ENCODE results near the gene NENF. TPM values are rescaled to one million over a fixed set of nuclear protein-coding genes. Genes with fewer than 3 reads are reported as not detected.

The NENF gene
- total RNA-seq, 2 donors from 2014 or later, result 34.9 to 35.7 TPM

DNA sequence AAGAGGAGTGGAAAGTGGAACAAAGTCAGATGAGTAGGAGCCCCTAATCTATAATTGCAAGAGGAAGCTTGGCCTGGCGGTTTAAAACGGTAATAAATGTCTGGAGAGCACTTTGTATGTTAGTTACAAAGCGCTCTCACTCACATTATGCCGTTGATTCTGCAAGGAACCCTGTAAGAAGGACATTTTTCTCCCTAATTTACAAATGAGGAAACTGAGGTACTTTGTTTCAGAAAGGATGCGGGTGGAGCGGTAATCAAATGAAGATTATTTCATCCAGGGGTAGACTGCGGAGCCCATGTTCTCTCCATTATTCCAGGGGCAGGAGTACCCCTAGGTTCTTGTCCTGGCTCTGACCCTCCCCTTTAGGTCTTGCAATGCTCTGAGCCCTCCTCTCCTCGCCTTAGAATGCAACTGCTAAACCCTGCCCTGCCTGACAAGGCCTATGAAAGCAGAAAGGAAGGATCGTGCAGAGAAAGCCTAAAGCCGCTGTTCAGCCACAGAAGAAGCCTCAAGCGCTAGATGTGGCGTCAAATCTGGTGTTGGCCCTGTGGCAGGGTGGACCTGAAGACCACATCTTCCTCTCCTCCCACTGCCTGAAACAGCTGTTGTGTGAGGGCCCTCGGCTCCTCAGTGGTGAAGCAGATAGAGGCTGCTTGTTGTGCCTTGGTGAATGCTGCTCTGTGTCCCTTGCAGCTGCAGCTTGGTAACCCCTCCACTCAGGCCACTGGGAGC is 17.4 kb upstream of the NENF start:
- H3K36me3 Mint-ChIP-seq, result peaks cover 10 to 23% of the 10 kb centered on the region in 2 donors
- H3K27ac Mint-ChIP-seq, result peak overlapping the region; percentile 80 to 98
- H3K9me3 Mint-ChIP-seq, result no peaks in the 10 kb centered on the region
- DNase-seq (ENCODE audit: low spot score in 2 of 2), result no peak
- no peak for ATAC-seq

DNA sequence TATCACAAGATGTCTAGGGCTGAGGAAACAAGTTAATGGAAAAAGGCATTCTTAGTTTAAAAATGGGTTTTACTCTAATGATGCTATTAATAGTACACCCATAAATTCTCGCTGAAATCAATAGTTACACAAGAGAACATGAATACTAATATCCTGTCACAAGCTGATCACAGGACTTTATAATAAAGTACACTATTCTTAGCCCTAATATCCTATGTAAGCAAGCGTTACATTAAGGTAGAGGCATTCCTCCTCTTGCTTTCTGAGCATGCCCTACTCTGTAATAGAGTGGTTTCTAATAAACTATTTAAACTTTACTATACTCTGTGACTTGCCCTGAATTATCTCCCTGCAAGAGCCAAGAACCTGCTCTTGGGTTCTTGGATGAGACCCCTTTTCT is 11.6 kb upstream of the NENF start:
- no peak for DNase-seq (ENCODE audit: low spot score in 2 of 2)
- H3K9me3 Mint-ChIP-seq, result no peaks in the 10 kb centered on the region
- H3K36me3 Mint-ChIP-seq, result no peaks in the 10 kb centered on the region
- no peak overlapping the region for H3K27ac Mint-ChIP-seq
- no peak for ATAC-seq

GRCh38 chr1:212423879-212424278 is 8.8 kb upstream of the NENF start:
- Mint-ChIP-seq H3K27ac (no peak overlapping the region), H3K36me3 (no peaks in the 10 kb centered on the region), H3K9me3 (no peaks in the 10 kb centered on the region)
- DNase-seq (ENCODE audit: low spot score in 2 of 2), result no peak
- no peak for ATAC-seq

- H3K36me3 Mint-ChIP-seq, result no peaks in the 10 kb centered on the region
- no peak overlapping the region for H3K27ac Mint-ChIP-seq
- H3K9me3 Mint-ChIP-seq, result no peaks in the 10 kb centered on the region
- ATAC-seq, result no peak
- DNase-seq (ENCODE audit: low spot score in 2 of 2), result no peak
Measured at GRCh38 chr1:212428496-212428895, 4.2 kb upstream of the NENF start.

DNA sequence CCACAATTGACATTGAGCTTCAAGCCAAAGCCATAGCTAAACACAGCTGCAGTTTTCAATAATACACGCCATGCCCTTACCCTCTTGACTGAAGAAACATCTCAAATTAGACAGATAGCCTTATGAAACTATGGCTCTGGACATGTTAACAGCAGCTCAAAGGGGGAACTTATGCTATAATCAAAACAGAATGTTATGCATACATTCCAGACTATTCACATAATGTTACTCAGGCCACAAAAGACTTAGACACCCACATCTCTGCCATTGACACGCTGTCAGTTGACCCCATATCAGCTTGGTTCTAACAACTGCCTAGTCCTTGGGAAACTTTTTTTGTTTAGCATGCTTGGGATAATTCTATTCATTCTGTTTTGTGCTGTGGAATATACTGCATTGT is 2.3 kb upstream of the NENF start:
- ATAC-seq (no peak), DNase-seq (ENCODE audit: low spot score in 2 of 2) (no peak)
- Mint-ChIP-seq H3K27ac (no peak overlapping the region), H3K9me3 (no peaks in the 10 kb centered on the region), H3K36me3 (peaks cover 0 to 4% of the 10 kb centered on the region in 2 donors)

- Mint-ChIP-seq H3K9me3 (no peaks in the 10 kb centered on the region), H3K36me3 (peaks cover 0 to 4% of the 10 kb centered on the region in 2 donors), H3K27ac (peak overlapping the region in 1 of 2 donors; percentile 81)
- no peak for ATAC-seq
- DNase-seq (ENCODE audit: low spot score in 2 of 2), result no peak
Measured at GRCh38 chr1:212430955-212431394, 1.7 kb upstream of the NENF start.

DNA sequence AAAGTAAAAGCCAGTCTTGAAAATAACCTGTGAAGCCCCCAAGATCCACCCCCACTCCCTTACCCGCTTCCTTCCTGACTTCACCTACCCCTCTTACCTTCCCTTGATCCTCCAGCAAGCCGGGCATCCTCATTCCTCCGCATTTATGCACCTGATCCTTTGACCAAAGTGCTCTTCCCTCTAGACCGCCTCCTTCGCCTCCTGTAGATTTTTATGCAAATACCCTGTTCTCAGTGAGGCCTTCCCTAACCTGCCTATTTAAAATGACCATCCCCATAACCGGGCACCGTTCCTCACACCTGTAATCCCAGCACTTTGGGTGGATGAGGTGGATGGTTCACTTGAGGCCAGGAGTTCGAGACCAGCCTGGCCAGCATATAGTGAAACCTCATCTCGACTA is 1.1 kb upstream of the NENF start:
- Mint-ChIP-seq H3K27ac (peak overlapping the region in 1 of 2 donors; percentile 81), H3K36me3 (peaks cover 0 to 4% of the 10 kb centered on the region in 2 donors), H3K9me3 (no peaks in the 10 kb centered on the region)
- ATAC-seq (no peak), DNase-seq (ENCODE audit: low spot score in 2 of 2) (no peak)

DNA sequence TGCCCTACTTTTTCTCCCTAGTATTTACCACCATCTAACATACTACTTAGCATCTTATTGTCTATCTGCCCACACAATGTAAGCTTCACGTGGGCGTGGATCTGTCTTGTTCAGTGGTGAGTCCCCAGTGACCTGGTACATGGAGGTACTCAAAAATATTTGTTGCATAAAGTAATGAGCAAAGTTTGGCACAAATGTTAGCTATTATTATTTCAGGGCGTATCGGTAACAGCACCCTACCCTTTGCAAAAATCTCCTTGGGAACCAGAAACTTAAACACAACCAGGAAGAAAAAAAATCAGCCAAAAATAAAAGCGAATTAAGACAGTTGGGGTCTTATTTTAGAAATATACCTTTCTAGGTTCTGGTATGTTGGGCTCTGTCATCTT is 454 bp upstream of the NENF start:
- no peaks in the 10 kb centered on the region for H3K9me3 Mint-ChIP-seq
- peak overlapping the region; percentile 45 to 81 for H3K27ac Mint-ChIP-seq
- DNase-seq (ENCODE audit: low spot score in 2 of 2) (no peak), ATAC-seq (no peak)
- peaks cover 0 to 4% of the 10 kb centered on the region in 2 donors for H3K36me3 Mint-ChIP-seq

DNA sequence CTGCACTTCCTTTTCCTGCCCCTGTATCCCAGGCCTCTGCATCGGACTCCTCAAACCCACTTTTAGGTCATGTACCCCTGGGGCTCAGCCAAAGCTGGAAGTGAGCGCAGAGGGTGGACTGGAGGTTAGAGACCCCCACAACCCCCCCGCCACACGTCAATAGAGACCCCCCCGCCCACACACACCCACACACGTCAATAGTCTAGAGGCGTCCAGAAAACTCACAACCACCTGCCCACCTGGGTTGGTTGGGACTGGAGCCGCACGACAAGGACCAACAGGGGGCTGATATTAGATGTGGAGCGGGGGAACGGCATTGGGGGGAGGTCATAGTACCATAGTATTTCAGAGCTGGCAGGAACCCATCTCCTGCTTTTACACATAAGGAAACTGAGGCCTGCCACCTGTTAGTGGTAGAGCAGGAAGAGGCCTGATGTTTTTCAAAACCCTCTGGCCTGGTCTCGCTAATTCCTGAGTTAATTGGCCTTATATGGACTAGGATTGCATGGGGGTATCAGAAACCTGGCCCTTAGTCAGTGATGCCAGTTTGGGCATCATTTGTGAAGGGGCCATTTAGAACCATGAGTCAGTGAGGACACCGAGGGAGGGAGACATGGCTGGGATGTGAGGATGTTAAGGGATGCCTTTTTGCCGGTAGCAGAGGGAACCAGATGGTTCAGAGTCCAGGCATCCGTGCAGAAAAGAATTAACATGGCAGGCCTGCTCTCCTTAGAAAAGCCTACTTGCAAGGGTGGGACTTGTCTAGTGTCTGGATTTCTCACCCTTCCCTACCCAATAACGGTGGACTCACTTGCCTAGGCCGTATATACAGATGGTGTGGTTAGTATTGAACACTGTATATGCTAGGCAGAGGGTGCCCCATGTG is 1.1 kb downstream of the NENF start:
- ATAC-seq (no peak), DNase-seq (ENCODE audit: low spot score in 2 of 2) (no peak)
- no peaks in the 10 kb centered on the region for H3K9me3 Mint-ChIP-seq
- H3K36me3 Mint-ChIP-seq, result peaks cover 0 to 4% of the 10 kb centered on the region in 2 donors
- peak overlapping the region in 1 of 2 donors; percentile 75 for H3K27ac Mint-ChIP-seq

DNA sequence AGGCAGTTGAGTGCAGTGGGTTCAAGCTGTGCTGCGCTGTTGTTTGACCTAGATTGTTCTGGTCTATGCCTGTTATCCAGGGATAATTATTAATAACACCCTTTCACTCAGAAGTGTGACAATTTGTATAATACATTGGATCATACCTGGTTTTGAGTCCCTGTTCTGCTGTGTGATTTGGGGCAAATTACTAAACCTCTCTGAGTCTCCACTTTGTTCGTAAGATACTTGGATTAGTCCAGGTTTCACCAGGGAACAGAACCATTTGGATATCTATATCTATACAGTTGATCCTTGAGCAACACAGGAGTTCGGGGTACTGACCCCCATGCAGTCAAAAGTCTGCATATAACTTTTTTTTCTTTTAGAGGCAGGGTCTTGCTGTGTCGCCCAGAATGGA is 2.3 kb downstream of the NENF start:
- H3K27ac Mint-ChIP-seq, result no peak overlapping the region
- DNase-seq (ENCODE audit: low spot score in 2 of 2) (no peak), ATAC-seq (no peak)
- H3K9me3 Mint-ChIP-seq, result no peaks in the 10 kb centered on the region
- H3K36me3 Mint-ChIP-seq, result peaks cover 0 to 4% of the 10 kb centered on the region in 2 donors

DNA sequence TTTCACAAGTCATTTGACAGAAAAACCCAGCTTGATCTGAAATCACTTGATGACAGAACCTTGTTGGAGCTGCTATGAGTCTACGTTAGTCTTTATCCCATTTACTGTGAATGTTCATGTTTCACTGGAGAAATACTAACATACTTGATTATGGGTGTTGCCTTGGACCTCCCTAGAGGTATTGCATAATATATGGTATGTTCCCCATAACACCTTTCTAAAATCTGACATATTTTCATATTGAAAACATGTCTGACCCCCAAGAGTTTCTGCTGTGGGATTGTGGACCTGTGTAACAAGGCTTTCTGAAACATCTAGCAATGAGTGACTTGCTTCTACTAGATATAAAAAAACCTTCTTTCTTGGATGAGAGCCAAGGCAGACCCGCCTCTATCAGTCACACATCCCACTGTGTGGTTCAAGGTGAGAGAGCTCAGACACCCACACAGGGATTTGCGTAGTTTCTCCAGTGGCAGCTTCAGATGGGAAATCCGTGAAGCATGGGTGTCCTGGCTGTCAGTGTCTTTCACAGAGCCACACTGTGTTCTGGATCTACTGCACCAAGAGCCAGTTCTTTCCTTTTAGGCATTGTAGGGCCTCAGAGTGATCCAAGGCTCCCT is 4.6 kb downstream of the NENF start:
- H3K36me3 Mint-ChIP-seq, result peaks cover 0 to 4% of the 10 kb centered on the region in 2 donors
- DNase-seq (ENCODE audit: low spot score in 2 of 2), result no peak
- no peak overlapping the region for H3K27ac Mint-ChIP-seq
- H3K9me3 Mint-ChIP-seq, result no peaks in the 10 kb centered on the region
- no peak for ATAC-seq

GRCh38 chr1:212438831-212439237 is 6.1 kb downstream of the NENF start:
- Mint-ChIP-seq H3K9me3 (no peaks in the 10 kb centered on the region), H3K27ac (no peak overlapping the region), H3K36me3 (peaks cover 0 to 4% of the 10 kb centered on the region in 2 donors)
- no peak for ATAC-seq
- DNase-seq (ENCODE audit: low spot score in 2 of 2), result no peak

DNA sequence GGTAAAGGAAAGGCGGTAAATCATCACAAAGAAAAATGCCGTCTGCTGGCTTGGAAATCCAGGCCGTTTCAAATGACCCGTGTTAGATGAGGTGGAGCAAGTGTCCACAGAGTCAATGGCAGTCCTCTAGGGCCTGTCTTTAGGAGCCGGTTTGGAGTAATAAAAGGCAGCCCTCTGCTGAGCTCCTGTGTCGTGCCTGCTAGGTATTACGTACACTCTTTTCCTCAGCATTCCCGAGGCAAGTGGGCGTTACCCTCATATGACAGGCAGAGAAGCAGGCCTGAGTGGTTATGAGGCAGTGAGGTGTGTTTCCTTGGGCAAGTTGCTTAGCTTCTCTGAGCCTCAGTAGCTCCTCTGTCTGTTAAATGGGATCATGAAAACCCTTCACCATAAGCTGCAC is 7.7 kb downstream of the NENF start:
- ATAC-seq, result no peak
- no peaks in the 10 kb centered on the region for H3K9me3 Mint-ChIP-seq
- no peaks in the 10 kb centered on the region for H3K36me3 Mint-ChIP-seq
- DNase-seq (ENCODE audit: low spot score in 2 of 2), result no peak
- H3K27ac Mint-ChIP-seq, result no peak overlapping the region

GRCh38 chr1:212442408-212442807 is 9.7 kb downstream of the NENF start:
- DNase-seq (ENCODE audit: low spot score in 2 of 2) (no peak), ATAC-seq (no peak)
- Mint-ChIP-seq H3K27ac (no peak overlapping the region), H3K36me3 (no peaks in the 10 kb centered on the region), H3K9me3 (no peaks in the 10 kb centered on the region)

GRCh38 chr1:212446333-212446732 is 13.6 kb downstream of the NENF start:
- Mint-ChIP-seq H3K36me3 (no peaks in the 10 kb centered on the region), H3K27ac (peak overlapping the region; percentile 44), H3K9me3 (no peaks in the 10 kb centered on the region)
- ATAC-seq, result no peak
- no peak for DNase-seq (ENCODE audit: low spot score in 2 of 2)

DNA sequence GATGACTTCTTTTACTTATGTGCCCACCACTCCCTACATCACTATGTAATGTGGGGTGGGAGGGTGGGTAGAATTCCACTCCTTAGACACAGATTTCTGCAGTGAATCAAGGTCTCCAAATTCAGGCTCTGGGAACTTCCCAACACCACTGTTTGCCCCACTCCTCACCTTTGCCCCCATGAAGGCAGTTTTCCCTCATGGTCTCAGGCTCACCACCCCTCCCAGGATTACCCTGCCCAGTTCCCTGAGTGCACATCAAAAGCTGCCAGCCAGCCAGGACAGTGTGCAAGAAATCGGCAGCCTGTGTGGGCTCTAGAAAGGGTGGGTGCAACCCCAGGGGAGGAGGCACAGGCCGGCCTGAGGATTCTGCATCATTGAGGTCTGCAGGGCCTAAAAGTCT is 14.8 kb downstream of the NENF start:
- ATAC-seq (no peak), DNase-seq (ENCODE audit: low spot score in 2 of 2) (no peak)
- Mint-ChIP-seq H3K9me3 (no peaks in the 10 kb centered on the region), H3K27ac (no peak overlapping the region), H3K36me3 (no peaks in the 10 kb centered on the region)

DNA sequence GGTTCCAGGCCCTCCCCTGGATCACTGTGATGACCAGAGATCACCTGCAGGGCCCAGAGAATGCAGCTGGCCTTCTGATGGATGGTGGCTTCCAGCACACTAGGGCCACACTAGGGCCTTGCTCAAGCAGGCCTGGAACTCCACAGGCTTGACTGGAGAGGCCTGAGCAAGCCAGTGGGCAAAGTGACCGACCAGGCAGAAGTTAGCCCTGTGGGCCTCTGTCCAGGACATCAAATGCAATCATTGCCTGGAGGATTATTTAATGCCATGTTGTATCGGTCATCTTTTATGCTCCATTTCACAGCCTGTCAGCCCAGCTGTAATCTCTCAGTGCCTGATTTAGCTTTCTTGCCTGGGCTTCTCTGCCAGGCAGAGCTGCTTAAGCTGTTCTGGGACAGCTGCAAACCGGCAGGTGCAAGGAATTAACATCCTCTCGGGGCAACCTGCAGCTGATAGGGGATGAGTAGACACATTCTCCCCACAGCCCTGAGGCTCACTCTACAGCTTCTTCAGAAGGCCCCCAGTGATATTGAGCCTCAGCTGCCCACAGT is 17.7 kb downstream of the NENF start:
- Mint-ChIP-seq H3K36me3 (no peaks in the 10 kb centered on the region), H3K27ac (no peak overlapping the region), H3K9me3 (no peaks in the 10 kb centered on the region)
- ATAC-seq, result no peak
- DNase-seq (ENCODE audit: low spot score in 2 of 2), result no peak
